Measurements from ENCODE around the gene PDE8B.

- TF ChIP-seq CTCF (IDR thresholded peaks at IDR 0.05; ENCODE audit: low read depth, low read length, missing input control) (no peak), GABPA (IDR thresholded peaks at IDR 0.05 in 1 of 2, conservative IDR thresholded peaks at IDR 0.05 in 1 of 2) (no peak), ZBTB33 (IDR thresholded peaks at IDR 0.05) (no peak), ATF3 (IDR thresholded peaks at IDR 0.05) (no peak), REST (IDR thresholded peaks at IDR 0.05) (no peak), MAX (IDR thresholded peaks at IDR 0.05) (no peak), JUND (IDR thresholded peaks at IDR 0.05) (no peak)
Observed at GRCh38 chr5:77214151-77214550, 3.7 kb downstream of the PDE8B start.
